Fibroblast of lung (primary cell): ENCODE measurements around the gene ABCG5. TPM values are rescaled to one million over a fixed set of nuclear protein-coding genes. Genes with fewer than 3 reads are reported as not detected.

Experiments used
- DNase-seq, 2 donors: peaks; one replicate each; pipeline versions ENCODE4 v3.0.0 to v3.0.0-alpha.2; 2010; ENCODE audit warnings: low read depth in 2 of 2
- H2AFZ ChIP-seq: 2 replicates; pipeline ENCODE4 v1.5.1; 2012; ENCODE audit warnings: low read length, control low read depth, inconsistent platforms
- H3K27ac ChIP-seq: 2 replicates; pipeline ENCODE4 v1.5.1; 2011; ENCODE audit warnings: low read length, control low read depth; ENCODE audit not compliant: insufficient read depth
- H3K27me3 ChIP-seq: 2 replicates; pipeline ENCODE4 v1.5.1; 2011; ENCODE audit warnings: mild to moderate bottlenecking, low read length; ENCODE audit not compliant: control insufficient read depth, insufficient read depth
- H3K36me3 ChIP-seq: 2 replicates; pipeline ENCODE4 v1.5.1; 2011; ENCODE audit warnings: low read length; ENCODE audit not compliant: control insufficient read depth, insufficient read depth
- H3K4me1 ChIP-seq: 2 replicates; pipeline ENCODE4 v1.5.1; 2011; ENCODE audit warnings: low read length; ENCODE audit not compliant: control insufficient read depth, insufficient read depth; ENCODE audit errors: extremely low read depth
- H3K4me2 ChIP-seq: 2 replicates; pipeline ENCODE4 v1.5.1; 2011; ENCODE audit warnings: low read length, control low read depth; ENCODE audit not compliant: insufficient read depth; ENCODE audit errors: extremely low read depth
- H3K4me3 ChIP-seq, 4 experiments: fragments of 200-600 bp in 1 of 4; sonication (generic) in 1 of 4; replicated peaks in 1 of 4; 2 replicates each; pipeline ENCODE4 v1.5.1; 2011 to 2016; ENCODE audit warnings: low read length in 4 of 4, low read depth in 3 of 4, mild to moderate bottlenecking in 3 of 4, control low read depth in 2 of 4, inconsistent platforms in 1 of 4, mixed read lengths in 1 of 4; ENCODE audit not compliant: insufficient read depth in 1 of 4; ENCODE audit errors: control extremely low read depth in 1 of 4
- H3K79me2 ChIP-seq: 2 replicates; pipeline ENCODE4 v1.5.1; 2012; ENCODE audit warnings: mild to moderate bottlenecking, low read length, inconsistent platforms; ENCODE audit not compliant: control insufficient read depth, insufficient read depth
- H3K9ac ChIP-seq: 2 replicates; pipeline ENCODE4 v1.5.1; 2011; ENCODE audit warnings: mild to moderate bottlenecking, low read length, control low read depth; ENCODE audit not compliant: insufficient read depth
- H3K9me3 ChIP-seq: 2 replicates; pipeline ENCODE4 v1.5.1; 2012; ENCODE audit warnings: low read depth, low read length; ENCODE audit not compliant: control insufficient read depth, insufficient read depth
- H4K20me1 ChIP-seq: 2 replicates; pipeline ENCODE4 v1.5.1; 2011; ENCODE audit warnings: low read length; ENCODE audit not compliant: control insufficient read depth, insufficient read depth; ENCODE audit errors: extremely low read depth
- EZH2 ChIP-seq: IDR thresholded peaks from 2 replicates; pipeline ENCODE4 v1.5.1; 2012; ENCODE audit warnings: low read length, control low read depth, mild to moderate bottlenecking; ENCODE audit errors: missing control alignments
- polyA plus RNA-seq, 2 donors: library from polyadenylated mRNA; depleted of rRNA in 1 of 2; stranded (reverse) in 1 of 2; unstranded in 1 of 2; fragments of >200 nt; gene quantifications; 2 replicates each; pipeline ENCODE4 v1.2.1, GENCODE V29; 2011 to 2012; ENCODE audit warnings: missing spikeins in 1 of 2
- total RNA-seq: library from RNA; depleted of rRNA; stranded (reverse); fragments of >200 nt; gene quantifications from 2 replicates; pipeline ENCODE4 v1.2.1, GENCODE V29; 2014
- TF ChIP-seq, protein P1 (sequence below), 2 donors: IDR thresholded peaks in 1 of 2; conservative IDR thresholded peaks in 1 of 2; 1 replicate in 1 of 2; 2 replicates in 1 of 2; pipeline ENCODE4 v1.5.1; 2011 to 2012; ENCODE audit warnings: low read length in 2 of 2, control low read depth in 1 of 2, inconsistent platforms in 1 of 2, low read depth in 1 of 2, mild to moderate bottlenecking in 1 of 2

The ABCG5 gene
- total and polyA plus RNA-seq, 2 donors (not counting 1 experiment from before 2014, with no cell fraction given) = not detected

DNA sequence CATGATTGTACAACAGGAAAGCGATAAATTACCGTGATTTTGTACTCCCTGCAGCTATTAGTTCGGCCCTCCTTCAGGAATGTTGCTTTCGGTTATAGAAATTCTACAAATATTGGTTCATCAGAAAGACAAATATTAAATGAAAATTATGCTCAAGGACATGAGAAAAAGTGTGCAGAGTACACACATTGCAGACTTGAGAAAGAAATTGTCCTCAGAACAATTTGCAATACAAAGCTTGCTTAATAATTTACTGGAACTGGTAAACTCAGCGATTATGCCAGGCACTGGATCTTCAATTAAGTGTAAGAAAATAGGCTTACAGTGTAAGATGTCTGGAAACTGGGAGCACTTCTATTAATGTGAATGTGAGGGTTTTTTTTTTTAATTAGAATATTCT is 46.0 kb upstream of the ABCG5 start:
- Histone ChIP-seq H3K36me3 (peaks cover 7% of the 10 kb centered on the region), H3K9me3 (no peaks in the 10 kb centered on the region), H3K4me3 (no peak overlapping the region), H3K9ac (no peak overlapping the region), H2AFZ (no peak overlapping the region), H3K27ac (no peak overlapping the region), H4K20me1 (no peaks in the 10 kb centered on the region), H3K79me2 (no peaks in the 10 kb centered on the region), H3K4me1 (peaks cover 6% of the 10 kb centered on the region), H3K27me3 (no peaks in the 10 kb centered on the region), H3K4me2 (no peak overlapping the region)
- no peak for TF ChIP-seq EZH2
- TF ChIP-seq, protein P1, sequence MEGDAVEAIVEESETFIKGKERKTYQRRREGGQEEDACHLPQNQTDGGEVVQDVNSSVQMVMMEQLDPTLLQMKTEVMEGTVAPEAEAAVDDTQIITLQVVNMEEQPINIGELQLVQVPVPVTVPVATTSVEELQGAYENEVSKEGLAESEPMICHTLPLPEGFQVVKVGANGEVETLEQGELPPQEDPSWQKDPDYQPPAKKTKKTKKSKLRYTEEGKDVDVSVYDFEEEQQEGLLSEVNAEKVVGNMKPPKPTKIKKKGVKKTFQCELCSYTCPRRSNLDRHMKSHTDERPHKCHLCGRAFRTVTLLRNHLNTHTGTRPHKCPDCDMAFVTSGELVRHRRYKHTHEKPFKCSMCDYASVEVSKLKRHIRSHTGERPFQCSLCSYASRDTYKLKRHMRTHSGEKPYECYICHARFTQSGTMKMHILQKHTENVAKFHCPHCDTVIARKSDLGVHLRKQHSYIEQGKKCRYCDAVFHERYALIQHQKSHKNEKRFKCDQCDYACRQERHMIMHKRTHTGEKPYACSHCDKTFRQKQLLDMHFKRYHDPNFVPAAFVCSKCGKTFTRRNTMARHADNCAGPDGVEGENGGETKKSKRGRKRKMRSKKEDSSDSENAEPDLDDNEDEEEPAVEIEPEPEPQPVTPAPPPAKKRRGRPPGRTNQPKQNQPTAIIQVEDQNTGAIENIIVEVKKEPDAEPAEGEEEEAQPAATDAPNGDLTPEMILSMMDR (conservative IDR thresholded peaks at IDR 0.05 in 1 of 2, IDR thresholded peaks at IDR 0.05 in 1 of 2; ENCODE audit: low read depth in 1 of 2, low read length in 2 of 2) = no peak
- DNase-seq = no peak

DNA sequence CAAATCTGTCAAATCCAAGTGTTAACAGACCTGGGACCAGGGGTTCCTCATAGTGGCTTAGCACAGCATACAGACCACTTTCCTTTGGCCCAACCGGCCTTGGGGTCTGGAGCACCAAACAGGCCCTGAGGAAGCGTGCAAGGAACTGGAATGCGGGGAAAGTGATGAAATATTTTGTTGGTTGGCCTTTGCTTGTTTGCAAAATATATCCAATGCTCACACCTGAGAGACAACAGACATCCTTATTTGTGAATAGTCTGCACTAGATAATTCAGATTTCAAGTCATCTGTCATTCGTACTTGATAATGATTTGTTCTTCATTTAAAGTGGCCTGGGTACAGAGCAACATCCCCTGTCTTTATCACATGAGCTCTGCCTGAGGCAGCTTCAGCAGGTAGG is 43.7 kb upstream of the ABCG5 start:
- no peak overlapping the region for H3K4me3 ChIP-seq
- H3K4me2 ChIP-seq = no peak overlapping the region
- H3K9ac ChIP-seq = no peak overlapping the region

DNA sequence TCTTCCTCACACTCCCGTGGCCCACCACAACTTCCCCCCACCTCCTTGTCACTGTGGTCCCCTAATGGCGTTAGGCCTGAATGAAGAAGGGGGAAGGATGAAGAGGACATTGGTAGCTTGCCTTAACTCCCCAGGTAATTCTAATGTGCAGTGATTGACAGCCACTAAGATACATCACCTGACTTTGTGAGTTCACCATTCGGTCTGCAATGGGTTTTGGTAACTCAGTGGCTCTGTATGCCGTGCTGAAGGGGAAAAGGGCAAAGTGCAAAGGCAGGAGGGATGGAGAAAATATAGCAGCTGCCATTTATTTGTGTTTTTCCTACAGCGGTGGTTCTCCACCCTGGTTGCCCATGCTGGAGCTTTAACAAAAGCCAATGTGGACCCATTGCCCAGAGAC is 42.3 kb upstream of the ABCG5 start:
- no peaks in the 10 kb centered on the region for H3K79me2 ChIP-seq
- no peak overlapping the region for H3K4me3 ChIP-seq
- no peak overlapping the region for H2AFZ ChIP-seq
- H3K9ac ChIP-seq = no peak overlapping the region
- H3K36me3 ChIP-seq = no peaks in the 10 kb centered on the region
- H4K20me1 ChIP-seq = no peaks in the 10 kb centered on the region
- no peak overlapping the region for H3K27ac ChIP-seq
- H3K4me2 ChIP-seq = no peak overlapping the region
- H3K27me3 ChIP-seq = peaks cover 4% of the 10 kb centered on the region
- DNase-seq = no peak
- TF ChIP-seq, protein P1 (conservative IDR thresholded peaks at IDR 0.05 in 1 of 2, IDR thresholded peaks at IDR 0.05 in 1 of 2; ENCODE audit: low read depth in 1 of 2, low read length in 2 of 2) = no peak
- no peak for TF ChIP-seq EZH2
- no peaks in the 10 kb centered on the region for H3K9me3 ChIP-seq
- peaks cover 6% of the 10 kb centered on the region for H3K4me1 ChIP-seq

More for the DNA sequence above, 43.7 kb upstream of the ABCG5 start:
- no peak for DNase-seq
- Histone ChIP-seq H3K9me3 (no peaks in the 10 kb centered on the region), H4K20me1 (no peaks in the 10 kb centered on the region), H3K4me1 (peaks cover 6% of the 10 kb centered on the region), H2AFZ (no peak overlapping the region), H3K79me2 (no peaks in the 10 kb centered on the region), H3K27ac (no peak overlapping the region), H3K27me3 (no peaks in the 10 kb centered on the region), H3K36me3 (peaks cover 4% of the 10 kb centered on the region)
- no peak for TF ChIP-seq EZH2
- TF ChIP-seq, protein P1 (conservative IDR thresholded peaks at IDR 0.05 in 1 of 2, IDR thresholded peaks at IDR 0.05 in 1 of 2; ENCODE audit: low read depth in 1 of 2, low read length in 2 of 2) = no peak
